GM08714 (cell line): ENCODE results near the gene ZNF367.

Experiments
- H3K4me3 ChIP-seq: fragments of 200-500 bp; sonication (Bioruptor generic); 2 replicates; pipeline ENCODE4 v1.5.1; 2014; ENCODE audit warnings: mild to moderate bottlenecking, low read length, inconsistent platforms
- ZNF274 ChIP-seq: IDR thresholded peaks from 2 replicates; pipeline ENCODE4 v1.6.1; 2012; ENCODE audit warnings: mild to moderate bottlenecking, low read depth, low read length

The ZNF367 gene

GRCh38 chr9:96423322-96423984, 5.3 kb upstream of the ZNF367 start:
- H3K4me3 ChIP-seq = no peak overlapping the region
- no peak for TF ChIP-seq ZNF274

DNA sequence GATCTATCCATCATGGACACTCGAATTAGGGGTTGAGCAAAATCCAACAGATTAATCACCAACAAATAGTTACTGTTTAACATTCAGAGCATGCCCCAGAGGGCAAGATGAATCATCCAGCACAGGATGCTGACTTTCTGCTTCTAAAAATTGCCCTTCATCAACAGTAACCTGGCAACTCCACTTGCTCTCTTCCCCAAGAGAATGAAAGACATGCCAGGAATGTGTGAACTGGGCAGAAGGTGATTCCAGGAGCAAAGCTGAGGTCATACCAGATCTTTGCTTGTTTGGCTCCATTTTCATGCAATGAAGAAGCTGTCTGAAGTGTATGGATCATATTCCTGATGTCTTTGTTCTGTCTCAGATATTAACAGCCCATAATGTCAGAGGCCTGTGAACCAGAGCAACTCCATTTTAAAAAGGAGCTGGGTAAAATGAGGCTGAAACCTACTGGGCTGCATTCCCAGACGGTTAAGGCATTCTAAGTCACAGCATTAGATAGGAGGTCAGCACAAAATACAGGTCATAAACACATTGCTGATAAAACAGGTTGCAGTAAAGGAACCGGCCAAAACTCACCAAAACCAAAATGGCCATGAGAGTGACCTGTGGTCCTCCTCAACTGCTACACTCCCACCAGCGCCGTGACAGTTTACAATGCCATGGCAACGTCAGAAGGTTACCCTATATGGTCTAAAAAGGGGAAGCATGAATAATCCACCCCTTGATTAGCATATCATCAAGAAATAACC, 2.5 kb upstream of the ZNF367 start:
- H3K4me3 ChIP-seq = no peak overlapping the region; the same call in 1 of the 2 replicates
- TF ChIP-seq ZNF274 = no peak

GRCh38 chr9:96419691-96419969, 1.5 kb upstream of the ZNF367 start:
- no peak for TF ChIP-seq ZNF274
- peak overlapping the region; percentile 98 for H3K4me3 ChIP-seq

- peak overlapping the region; percentile 98 for H3K4me3 ChIP-seq
- TF ChIP-seq ZNF274 = no peak
Observed at GRCh38 chr9:96418920-96419690, 935 bp upstream of the ZNF367 start.

DNA sequence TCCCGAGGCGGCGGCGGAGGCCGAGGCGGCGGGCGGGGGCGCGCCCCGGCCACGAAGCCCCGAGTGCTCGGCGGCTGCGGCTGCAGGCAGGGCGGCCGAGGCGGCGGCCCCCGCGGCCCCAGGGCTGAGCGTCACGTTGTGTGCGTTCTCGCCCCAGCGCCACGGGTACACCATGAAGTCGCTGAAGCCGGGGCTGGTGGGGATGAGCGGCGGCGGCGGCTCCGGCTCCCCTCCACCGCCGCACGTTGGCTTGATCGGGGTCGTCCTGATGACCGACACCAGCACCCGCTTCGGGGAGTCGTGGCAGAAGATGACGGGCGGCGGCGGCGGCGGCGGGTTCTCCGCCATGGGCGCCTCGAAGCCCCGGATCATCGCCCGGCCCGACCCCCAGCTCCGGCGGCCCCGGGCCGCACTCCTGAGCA, 498 bp downstream of the ZNF367 start:
- H3K4me3 ChIP-seq = peak overlapping the region; percentile 82
- no peak for TF ChIP-seq ZNF274

GRCh38 chr9:96417051-96417586, 1.1 kb downstream of the ZNF367 start:
- TF ChIP-seq ZNF274 = no peak
- peak overlapping the region; percentile 95 for H3K4me3 ChIP-seq

GRCh38 chr9:96413302-96414221, 4.6 kb downstream of the ZNF367 start:
- TF ChIP-seq ZNF274 = no peak
- peak overlapping the region; percentile 38; the same call in 1 of the 2 replicates for H3K4me3 ChIP-seq

DNA sequence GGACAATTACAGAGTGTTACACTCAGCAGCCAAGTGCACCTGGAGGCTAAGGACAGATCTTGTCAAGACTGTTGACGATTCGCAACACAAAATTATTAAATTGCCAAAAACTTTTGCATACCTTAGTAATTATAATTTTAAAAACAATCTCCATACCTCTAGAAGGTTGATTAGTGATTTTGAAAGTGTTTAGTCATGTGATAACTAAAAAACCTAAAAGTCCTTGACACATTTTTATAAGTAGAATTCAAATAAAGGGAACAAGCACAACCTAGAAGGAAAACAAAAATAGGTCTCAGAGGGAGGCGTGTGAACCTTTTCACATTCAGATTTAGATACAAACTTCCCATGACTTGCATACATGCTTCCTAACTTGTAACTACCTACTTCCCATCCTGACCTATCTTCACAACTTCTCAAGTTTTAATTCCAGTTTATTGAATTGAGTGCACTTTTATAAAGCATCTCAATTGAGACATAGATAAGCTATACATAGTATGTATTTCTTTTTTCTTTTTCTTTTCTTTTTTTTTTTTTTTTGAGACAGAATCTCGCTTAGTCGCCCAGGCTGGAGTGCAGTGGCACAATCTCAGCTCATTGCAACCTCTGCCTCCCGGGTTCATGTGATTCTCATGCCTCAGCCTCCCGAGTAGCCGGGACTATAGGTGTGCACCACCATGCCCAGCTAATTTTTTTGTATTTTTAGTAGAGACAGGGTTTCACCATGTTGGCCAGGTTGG, 5.8 kb downstream of the ZNF367 start:
- no peak for TF ChIP-seq ZNF274
- H3K4me3 ChIP-seq = no peak overlapping the region

DNA sequence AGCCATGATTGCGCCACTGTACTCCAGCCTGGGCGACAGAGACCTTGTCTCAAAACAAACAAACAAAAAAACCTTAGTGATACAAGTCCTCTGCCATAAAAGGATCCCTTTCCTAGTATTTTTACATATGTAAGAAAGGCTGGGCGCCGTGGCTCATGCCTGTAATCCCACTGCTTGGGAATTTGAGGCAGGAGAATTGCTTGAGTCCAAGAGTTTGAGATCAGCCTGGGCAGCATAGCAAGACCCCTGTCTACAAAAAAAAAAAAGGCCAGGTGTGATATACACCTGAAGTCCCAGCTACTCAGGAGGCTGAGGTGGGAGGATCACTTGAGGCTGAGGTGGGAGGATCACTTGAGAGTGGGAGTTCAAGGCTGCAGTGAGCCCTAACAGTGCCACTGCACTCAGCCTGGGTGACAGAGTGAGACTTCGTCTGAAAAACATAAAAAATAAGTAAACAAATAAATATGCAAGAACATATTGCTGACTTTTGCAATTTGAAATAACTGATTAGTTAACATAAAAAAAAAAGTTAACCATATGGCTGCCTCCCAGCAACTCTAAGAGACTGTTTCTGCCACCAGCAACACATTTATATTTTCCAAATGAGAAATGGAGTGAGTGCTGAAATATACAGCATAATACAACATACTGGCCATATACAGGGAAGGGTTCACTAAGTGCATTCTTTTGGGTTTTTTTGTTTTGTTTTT, 6.9 kb downstream of the ZNF367 start:
- no peak overlapping the region for H3K4me3 ChIP-seq
- TF ChIP-seq ZNF274 = no peak

GRCh38 chr9:96408409-96409280, 9.5 kb downstream of the ZNF367 start:
- no peak for TF ChIP-seq ZNF274
- H3K4me3 ChIP-seq = no peak overlapping the region

GRCh38 chr9:96400132-96400910, 17.8 kb downstream of the ZNF367 start:
- no peak overlapping the region for H3K4me3 ChIP-seq
- TF ChIP-seq ZNF274 = no peak

DNA sequence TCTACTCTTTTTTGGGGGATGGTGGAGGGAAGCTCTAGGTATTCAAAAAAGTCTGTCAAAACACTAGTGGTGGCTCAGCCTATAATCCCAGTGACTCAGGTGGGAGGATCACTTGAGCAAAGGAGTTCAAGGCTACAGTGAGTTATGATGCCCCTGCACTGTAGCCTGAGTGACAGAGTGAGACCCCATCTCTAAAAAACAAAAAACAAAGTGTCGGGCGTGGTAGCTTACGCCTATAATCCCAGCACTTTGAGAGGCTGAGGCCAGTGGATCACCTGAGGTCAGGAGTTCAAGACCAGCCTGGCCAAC, 18.9 kb downstream of the ZNF367 start:
- no peak overlapping the region; the same call in 1 of the 2 replicates for H3K4me3 ChIP-seq
- TF ChIP-seq ZNF274 = no peak
